Esophagus squamous epithelium (tissue), 4 donors: ENCODE measurements around the gene ITGA11.

Experiments
- CTCF ChIP-seq, 6 experiments: fragments of 450-650 bp in 4 of 6; fragments of 200-600 bp in 2 of 6; sonication (generic) in 2 of 6; IDR thresholded peaks; one replicate each; pipeline ENCODE4 v1.5.1; 2016 to 2019; ENCODE audit warnings: antibody characterized with exemption in 6 of 6, mild to moderate bottlenecking in 4 of 6, moderate library complexity in 4 of 6
- POLR2A ChIP-seq, 4 donors: fragments of 450-650 bp; IDR thresholded peaks; one replicate each; pipeline ENCODE4 v1.6.1; 2017; ENCODE audit warnings: antibody characterized with exemption in 4 of 4, mild to moderate bottlenecking in 4 of 4, moderate library complexity in 3 of 4

GRCh38 chr15:68374168-68374745, 57.7 kb downstream of the ITGA11 start:
- TF ChIP-seq POLR2A (IDR thresholded peaks at IDR 0.05): no peak
- TF ChIP-seq CTCF (IDR thresholded peaks at IDR 0.05): no peak
